ENCODE data around the gene ANGEL1.

The ANGEL1 gene

DNA sequence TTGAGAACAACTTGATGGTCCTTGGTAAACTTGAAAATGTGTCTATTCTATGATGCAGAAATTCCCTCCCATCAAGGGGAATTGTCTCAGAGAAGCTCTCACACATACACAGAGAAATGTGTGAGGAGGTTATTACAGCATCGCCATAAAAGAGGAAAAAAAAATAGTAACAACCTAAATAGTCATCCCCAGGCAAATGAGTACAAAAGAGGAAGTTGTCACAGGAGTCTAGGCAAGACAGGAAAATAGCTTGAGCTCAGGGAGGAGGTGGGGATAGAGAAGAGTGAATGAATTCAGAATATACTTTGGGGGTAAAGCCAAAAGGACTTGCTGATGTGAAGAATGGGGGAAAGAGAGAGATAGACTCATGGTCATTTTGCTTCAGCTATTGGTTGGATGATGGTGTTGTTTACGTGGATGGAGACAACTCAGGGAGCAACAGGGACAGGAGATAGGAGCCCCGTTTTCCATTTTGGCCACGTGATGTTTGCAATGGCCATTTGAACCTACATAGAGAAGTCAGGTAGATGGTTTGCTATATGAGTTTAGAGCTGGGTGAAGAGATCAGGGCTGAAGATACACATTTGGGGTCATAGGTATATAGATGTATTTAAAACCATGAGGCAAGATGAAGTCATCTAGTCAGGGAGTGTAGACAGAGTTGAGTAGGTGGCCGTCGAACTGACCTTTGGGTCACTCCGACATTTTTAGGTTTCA, 33.8 kb upstream of the ANGEL1 start:
- no peak for TF ChIP-seq CTCF (IDR thresholded peaks at IDR 0.05; ENCODE audit: control insufficient read depth, insufficient read depth, low read depth, low read length, missing control alignments)
- DNase-seq (ENCODE audit: low read depth) = no peak
- H3K4me3 ChIP-seq (ENCODE audit: control insufficient read depth, low read depth, low read length) = no peak overlapping the region

DNA sequence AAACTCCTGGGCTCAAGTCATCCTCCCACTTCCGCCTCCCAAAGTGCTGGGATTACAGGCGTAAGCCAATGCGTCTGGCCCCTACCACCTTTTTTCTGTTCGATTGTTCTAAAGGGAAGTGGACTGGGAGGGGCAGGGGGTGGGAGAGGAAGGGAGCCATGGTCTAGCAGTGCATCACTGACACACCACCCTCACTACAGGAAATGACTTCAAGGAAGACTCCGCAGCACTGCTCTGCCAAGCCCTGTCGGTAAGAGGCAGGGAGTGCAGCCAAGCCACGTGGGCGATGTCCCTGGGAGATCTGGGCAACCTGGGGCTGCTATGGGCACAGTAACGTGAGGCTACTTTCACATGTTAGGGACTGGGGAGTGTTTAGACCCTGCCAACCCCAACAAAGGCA, 31.5 kb upstream of the ANGEL1 start:
- no peak for TF ChIP-seq CTCF (IDR thresholded peaks at IDR 0.05; ENCODE audit: control insufficient read depth, insufficient read depth, low read depth, low read length, missing control alignments)
- DNase-seq (ENCODE audit: low read depth) = no peak
- no peak overlapping the region for H3K4me3 ChIP-seq (ENCODE audit: control insufficient read depth, low read depth, low read length)

DNA sequence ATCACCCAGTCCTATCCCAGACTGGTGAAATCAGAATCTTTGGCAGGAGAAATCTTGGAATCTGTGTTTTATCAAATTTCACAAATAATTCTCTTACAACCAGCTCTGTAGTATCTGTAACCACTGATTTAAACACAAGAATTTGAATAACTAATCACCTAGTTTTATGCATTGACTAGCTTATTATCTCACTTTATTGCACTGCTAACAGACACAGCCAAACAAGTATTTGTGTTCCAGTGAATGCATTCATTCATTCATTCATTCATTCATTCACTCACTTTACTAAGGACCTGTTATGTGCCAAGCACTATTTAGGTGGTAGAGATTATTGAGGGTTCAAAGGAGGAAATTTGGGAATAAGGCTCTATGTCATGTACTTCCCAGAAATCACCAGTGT, 29.7 kb upstream of the ANGEL1 start:
- no peak overlapping the region for H3K4me3 ChIP-seq (ENCODE audit: control insufficient read depth, low read depth, low read length)
- TF ChIP-seq CTCF (IDR thresholded peaks at IDR 0.05; ENCODE audit: control insufficient read depth, insufficient read depth, low read depth, low read length, missing control alignments) = no peak

DNA sequence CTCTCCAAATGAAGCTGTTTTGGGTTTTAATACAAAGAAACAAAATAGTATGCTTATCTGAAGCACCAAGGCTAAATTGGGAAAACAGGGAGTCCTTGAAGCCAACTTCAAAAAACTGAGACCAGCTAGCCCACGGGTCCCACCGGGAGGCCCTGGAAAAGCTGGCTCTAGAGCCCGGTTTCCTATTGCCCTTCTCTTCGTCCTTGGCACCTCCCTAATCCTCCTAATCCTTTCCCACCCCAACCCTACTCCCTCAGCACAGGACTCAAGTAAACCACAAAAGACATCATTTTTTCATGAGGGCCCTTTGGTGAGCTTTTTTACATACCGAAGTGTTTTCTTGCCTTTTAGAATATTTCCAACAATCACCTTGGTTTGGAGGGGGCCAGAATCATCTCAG, 24.8 kb upstream of the ANGEL1 start:
- H3K4me3 ChIP-seq (ENCODE audit: control insufficient read depth, low read depth, low read length) = no peak overlapping the region
- no peak for DNase-seq (ENCODE audit: low read depth)
- no peak for TF ChIP-seq CTCF (IDR thresholded peaks at IDR 0.05; ENCODE audit: control insufficient read depth, insufficient read depth, low read depth, low read length, missing control alignments)

More for the DNA sequence above, 29.7 kb upstream of the ANGEL1 start:
- no peak for DNase-seq (ENCODE audit: low read depth)

- no peak overlapping the region for H3K4me3 ChIP-seq (ENCODE audit: control insufficient read depth, low read depth, low read length)
- no peak for DNase-seq (ENCODE audit: low read depth)
- no peak for TF ChIP-seq CTCF (IDR thresholded peaks at IDR 0.05; ENCODE audit: control insufficient read depth, insufficient read depth, low read depth, low read length, missing control alignments)
Observed at GRCh38 chr14:76836029-76836630, 23.4 kb upstream of the ANGEL1 start.

GRCh38 chr14:76834241-76834661, 21.6 kb upstream of the ANGEL1 start:
- TF ChIP-seq CTCF (IDR thresholded peaks at IDR 0.05; ENCODE audit: control insufficient read depth, insufficient read depth, low read depth, low read length, missing control alignments) = no peak
- DNase-seq (ENCODE audit: low read depth) = no peak
- H3K4me3 ChIP-seq (ENCODE audit: control insufficient read depth, low read depth, low read length) = no peak overlapping the region
